Endothelial cell of umbilical vein (primary cell): ENCODE data around the gene KIZ. TPM values are rescaled to one million over a fixed set of nuclear protein-coding genes. Genes with fewer than 3 reads are reported as not detected.

Source experiments
- BruUV-seq: library from RNA; stranded (reverse); fragments of 400-500 nt; replicated peaks from 2 replicates; lab custom pipeline; 2021; lab: Mats Ljungman, UMichigan
- CTCF ChIA-PET: fragments of 300-600, 350-600 bp; sonication (Branson Sonifier 250); formaldehyde crosslinking; loops from one replicate; lab custom pipeline; 2021; ENCODE audit warnings: antibody characterized with exemption, inconsistent platforms; lab: Charles Lee
- POLR2A ChIA-PET: fragments of 300-600, 350-600 bp; sonication (Branson Sonifier 250); formaldehyde crosslinking; loops from one replicate; lab custom pipeline; 2021; ENCODE audit warnings: antibody characterized with exemption, inconsistent platforms; lab: Charles Lee
- DNase-seq: peaks from one replicate; pipeline ENCODE4 v3.0.0-alpha.2; 2011; ENCODE audit warnings: low read depth, low spot score
- FAIRE-seq: peaks from 2 replicates; lab custom pipeline; 2011; peaks lifted over from hg19 to GRCh38; lab: Jason Lieb, UNC
- H2AFZ ChIP-seq: 2 replicates; pipeline ENCODE4 v1.6.0; 2012; ENCODE audit warnings: low read depth, low read length, control low read depth, inconsistent platforms
- H3K27ac ChIP-seq: 2 replicates; pipeline ENCODE4 v1.5.1; 2011; ENCODE audit warnings: low read depth, mild to moderate bottlenecking, control low read depth, low read length, moderate library complexity; ENCODE audit not compliant: insufficient read depth
- H3K27me3 ChIP-seq, 2 experiments: 2 replicates each; pipeline versions ENCODE4 v1.6.0 to v1.6.1; 2011; ENCODE audit warnings: low read length in 2 of 2, mixed read lengths in 1 of 2; ENCODE audit not compliant: control insufficient read depth in 2 of 2, insufficient read depth in 2 of 2
- H3K36me3 ChIP-seq, 2 experiments: 2 replicates in 1 of 2; 3 replicates in 1 of 2; pipeline ENCODE4 v1.5.1; 2011; ENCODE audit warnings: low read length in 2 of 2, mild to moderate bottlenecking in 1 of 2, moderate library complexity in 1 of 2; ENCODE audit not compliant: control insufficient read depth in 2 of 2, insufficient read depth in 2 of 2; ENCODE audit errors: extremely low read depth in 1 of 2
- H3K4me1 ChIP-seq: 3 replicates; pipeline ENCODE4 v1.5.1; 2011; ENCODE audit warnings: mild to moderate bottlenecking, low read length; ENCODE audit not compliant: control insufficient read depth, insufficient read depth; ENCODE audit errors: extremely low read depth
- H3K4me2 ChIP-seq: 2 replicates; pipeline ENCODE4 v1.6.1; 2011; ENCODE audit warnings: low read length, control low read depth, mixed read lengths; ENCODE audit not compliant: insufficient read depth
- H3K4me3 ChIP-seq, 3 experiments: fragments of 200-600 bp in 1 of 3; sonication (generic), shearing (Covaris generic) in 1 of 3; replicated peaks in 1 of 3; 2 replicates each; pipeline ENCODE4 v1.5.1; 2011 to 2016; ENCODE audit warnings: control low read depth in 3 of 3, low read length in 3 of 3, mild to moderate bottlenecking in 2 of 3, inconsistent platforms in 1 of 3, low read depth in 1 of 3, moderate library complexity in 1 of 3; ENCODE audit not compliant: insufficient read depth in 1 of 3
- H3K79me2 ChIP-seq: 2 replicates; pipeline ENCODE4 v1.6.0; 2012; ENCODE audit warnings: low read length, inconsistent platforms; ENCODE audit not compliant: control insufficient read depth, insufficient read depth
- H3K9ac ChIP-seq: replicated peaks from 2 replicates; pipeline ENCODE3; 2011; ENCODE audit warnings: low read length, control low read depth; ENCODE audit not compliant: insufficient read depth; ENCODE audit errors: extremely low read depth
- H3K9me1 ChIP-seq: replicated peaks from 3 replicates; pipeline ENCODE4 v1.6.0; 2011; ENCODE audit warnings: mild to moderate bottlenecking, low read length; ENCODE audit not compliant: control insufficient read depth, insufficient read depth; ENCODE audit errors: extremely low read depth
- H3K9me3 ChIP-seq: replicated peaks from 2 replicates; pipeline ENCODE4 v1.5.1; 2012; ENCODE audit warnings: low read length, inconsistent platforms; ENCODE audit not compliant: control insufficient read depth, insufficient read depth
- H4K20me1 ChIP-seq: replicated peaks from 2 replicates; pipeline ENCODE3; 2011; ENCODE audit warnings: mild to moderate bottlenecking, low read length; ENCODE audit not compliant: control insufficient read depth, insufficient read depth; ENCODE audit errors: extremely low read depth
- EZH2 ChIP-seq: IDR thresholded peaks from 2 replicates; pipeline ENCODE4 v1.6.1; 2012; ENCODE audit warnings: borderline replicate concordance, low read depth, mild to moderate bottlenecking, moderate library complexity, low read length, inconsistent platforms; ENCODE audit not compliant: severe bottlenecking
- FOS ChIP-seq: IDR thresholded peaks from 2 replicates; pipeline ENCODE4 v1.6.1; 2011; ENCODE audit warnings: mild to moderate bottlenecking, low read length, moderate library complexity, borderline replicate concordance; ENCODE audit not compliant: insufficient read depth
- GATA2 ChIP-seq: IDR thresholded peaks from 2 replicates; pipeline ENCODE4 v1.7.0; 2011; ENCODE audit warnings: low read depth, mild to moderate bottlenecking, moderate library complexity, mixed read lengths, low read length; ENCODE audit not compliant: insufficient read length, insufficient read depth
- JUN ChIP-seq: IDR thresholded peaks from 2 replicates; pipeline ENCODE4 v1.6.1; 2011; ENCODE audit warnings: borderline replicate concordance, low read depth; ENCODE audit not compliant: insufficient read length, insufficient read depth
- POLR2AphosphoS5 ChIP-seq: IDR thresholded peaks from 2 replicates; pipeline ENCODE4 v1.6.1; 2012; ENCODE audit warnings: low read depth, mild to moderate bottlenecking, control low read depth, low read length, moderate library complexity; ENCODE audit not compliant: insufficient read depth
- dilution Hi-C: fragments of 300-500 bp; cut with MboI; formaldehyde crosslinking; loops from one replicate; pipeline ENCODE4 v1.15.0; 2019; ENCODE audit warnings: low sequenced_read_pairs; ENCODE audit not compliant: extremely low pct_ligation_motif_present
- intact Hi-C: fragments of 100-400 bp; cut with micrococcal nuclease; formaldehyde crosslinking; loops from one replicate; pipeline ENCODE4 v1.10.0; 2022
- polyA plus RNA-seq, 4 experiments: library from polyadenylated mRNA; depleted of rRNA in 3 of 4; stranded (reverse) in 3 of 4; unstranded in 1 of 4; fragments of >200 nt; gene quantifications; 2 replicates each; pipeline versions ENCODE4 v1.2.1 to v1.2.3, GENCODE V29; 2011 to 2012; ENCODE audit warnings: missing spikeins in 1 of 4
- total RNA-seq: library from RNA; stranded (reverse); gene quantifications from 2 replicates; pipeline ENCODE4 v1.2.3, GENCODE V29; 2021
- TF ChIP-seq, protein P1 (sequence below): IDR thresholded peaks from 2 replicates; pipeline ENCODE4 v1.6.1; 2011; ENCODE audit not compliant: insufficient read depth, insufficient read length

KIZ gene
- total and polyA plus RNA-seq, 2 donors (not counting 3 experiments of a cell fraction or from before 2014, with no cell fraction given), result 3.9 to 7.3 TPM

DNA sequence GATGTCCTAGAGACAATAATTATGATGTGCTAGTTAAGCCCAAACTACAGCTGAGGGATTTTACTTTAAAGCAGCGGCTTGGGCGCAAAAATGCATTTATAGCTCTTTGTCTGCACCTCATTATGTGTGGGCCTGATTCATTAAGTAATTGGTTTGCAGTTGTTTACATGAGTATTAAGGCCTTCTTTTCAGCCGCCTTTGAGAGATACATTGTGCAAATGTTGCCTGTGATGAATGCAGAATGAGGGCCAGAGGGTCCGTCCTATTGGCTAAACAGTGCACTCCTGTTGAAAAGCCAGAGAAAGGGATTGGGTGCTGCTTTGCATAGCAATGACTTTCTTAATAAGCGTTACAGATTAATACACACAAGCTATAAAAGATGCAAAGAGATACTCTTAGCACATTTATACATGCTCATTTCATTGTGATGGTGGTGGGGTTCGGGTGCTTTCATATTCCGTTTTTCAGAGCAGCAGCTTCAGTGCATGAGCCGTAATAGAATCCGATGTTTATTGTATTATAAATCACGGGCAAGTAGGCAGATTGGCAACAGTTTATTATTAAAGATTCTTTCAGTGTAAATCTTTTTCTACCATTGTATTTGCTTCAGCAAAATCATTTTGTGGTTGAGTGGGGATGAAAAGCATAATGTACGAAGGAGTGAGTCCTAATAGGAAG is 109.1 kb downstream of the KIZ start:
- Histone ChIP-seq H3K9ac (no peak overlapping the region), H4K20me1 (no peaks in the 10 kb centered on the region), H3K36me3 (no peaks in the 10 kb centered on the region), H3K27me3 (no peaks in the 10 kb centered on the region), H3K4me2 (no peak overlapping the region), H3K27ac (no peak overlapping the region), H3K4me1 (no peaks in the 10 kb centered on the region), H3K4me3 (no peak overlapping the region), H2AFZ (no peak overlapping the region), H3K79me2 (no peaks in the 10 kb centered on the region), H3K9me1 (no peaks in the 10 kb centered on the region), H3K9me3 (no peaks in the 10 kb centered on the region)
- CTCF ChIA-PET, result interaction anchor here (0.7 to 8.9 kb wide), 35 partner anchors 8 to 401 kb away, joined by 3 to 443 read pairs (median 5); partner anchors contain the start of gene XRN2
- TF ChIP-seq POLR2AphosphoS5, result no peak
- no peak for TF ChIP-seq FOS
- TF ChIP-seq GATA2, result no peak
- no peak for TF ChIP-seq JUN
- TF ChIP-seq, protein P1, sequence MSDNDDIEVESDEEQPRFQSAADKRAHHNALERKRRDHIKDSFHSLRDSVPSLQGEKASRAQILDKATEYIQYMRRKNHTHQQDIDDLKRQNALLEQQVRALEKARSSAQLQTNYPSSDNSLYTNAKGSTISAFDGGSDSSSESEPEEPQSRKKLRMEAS, result no peak
- TF ChIP-seq EZH2, result no peak
- DNase-seq, result no peak
- FAIRE-seq, result no peak
- dilution Hi-C loops, result no loop called here
- intact Hi-C loops, result loop anchor here (2.0 to 5.0 kb wide), 5 partner anchors 108 to 398 kb away; partner anchors contain the start of gene KIZ
- POLR2A ChIA-PET, result interaction anchor here (0.6 kb wide), 1 partner anchor 25 kb away, joined by 4 read pairs; no protein-coding TSS in a partner anchor
- BruUV-seq, result no TSS peak
